Measurements from ENCODE around the gene ERBB4. TPM values are rescaled to one million over a fixed set of nuclear protein-coding genes. Genes with fewer than 3 reads are reported as not detected.

The ERBB4 gene
- total and polyA plus RNA-seq, 2 of the 8 experiments (the other 6 are each of a cell fraction or from before 2014, with no cell fraction given), result 0.34 to 1.3 TPM

DNA sequence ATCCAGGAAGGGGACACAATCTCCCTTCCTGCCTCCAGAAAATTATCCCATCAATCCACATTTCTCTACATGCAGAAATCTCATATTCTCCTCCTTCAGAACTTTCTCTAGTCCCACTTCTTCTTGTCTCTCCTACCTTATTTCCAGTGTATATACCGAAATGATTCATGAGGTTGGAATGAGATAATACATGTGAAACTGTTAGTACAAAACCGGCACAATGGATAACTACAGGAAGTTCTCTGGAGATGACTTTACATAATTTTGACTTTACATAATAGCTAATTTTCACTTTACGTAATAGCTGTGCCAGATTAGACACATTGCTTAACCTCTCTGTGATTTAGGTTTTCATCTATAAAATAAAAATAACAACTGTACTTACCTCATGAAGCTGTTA lies 801.3 kb downstream of the ERBB4 start:
- Histone ChIP-seq H3K4me2 (ENCODE audit: insufficient read depth in 1 of 2, low read depth in 2 of 2, low read length in 2 of 2) (no peak overlapping the region), H3K23ac (ENCODE audit: insufficient read length) (no peak overlapping the region), H4K20me1 (replicated peaks in 1 of 2; ENCODE audit: control insufficient read depth in 1 of 2, insufficient read depth in 2 of 2, low read length in 2 of 2) (no peaks in the 10 kb centered on the region), H4K5ac (ENCODE audit: insufficient read length, low read depth, low read length) (no peak overlapping the region), H2BK12ac (ENCODE audit: low read depth, low read length) (no peak overlapping the region), H4K91ac (replicated peaks; ENCODE audit: insufficient read length, low read length) (no peak overlapping the region), H3K27ac (ENCODE audit: low read depth, low read length) (no peak overlapping the region), H3K4me1 (replicated peaks in 1 of 4; ENCODE audit: control insufficient read depth in 3 of 4, insufficient read depth in 4 of 4, low read length in 3 of 4) (no peaks in the 10 kb centered on the region), H3K18ac (ENCODE audit: extremely low read depth, low read length) (no peak overlapping the region), H3K79me1 (ENCODE audit: low read depth, low read length) (no peaks in the 10 kb centered on the region), H3K14ac (ENCODE audit: insufficient read length) (no peak overlapping the region), H2BK5ac (ENCODE audit: low read depth, low read length) (no peak overlapping the region), H3K4me3 (ENCODE audit: extremely low read depth in 1 of 4, insufficient read depth in 2 of 4, low read depth in 3 of 4, low read length in 4 of 4) (no peak overlapping the region), H2BK120ac (replicated peaks; ENCODE audit: low read depth, low read length) (no peak overlapping the region), H3K56ac (replicated peaks; ENCODE audit: insufficient read length, low read depth, low read length) (no peak overlapping the region), H3K27me3 (replicated peaks in 1 of 4; ENCODE audit: control insufficient read depth in 3 of 4, extremely low read depth in 1 of 4, insufficient read depth in 3 of 4, low read length in 3 of 4) (no peaks in the 10 kb centered on the region), H2BK20ac (ENCODE audit: low read length) (no peak overlapping the region), H2AK5ac (ENCODE audit: low read depth, low read length) (no peak overlapping the region), H3K23me2 (ENCODE audit: low read depth, low read length) (no peaks in the 10 kb centered on the region; the same call in 1 of the 2 replicates), H2AFZ (ENCODE audit: low read length) (no peak overlapping the region), H3K36me3 (ENCODE audit: control insufficient read depth in 2 of 4, insufficient read depth in 4 of 4, low read length in 3 of 4) (no peaks in the 10 kb centered on the region), H3K4ac (replicated peaks; ENCODE audit: insufficient read length, low read depth, low read length) (no peak overlapping the region), H3K9me3 (ENCODE audit: insufficient read depth in 2 of 2, low read depth in 1 of 2, low read length in 1 of 2) (no peaks in the 10 kb centered on the region), H3K79me2 (ENCODE audit: control insufficient read depth in 1 of 2, insufficient read depth in 2 of 2, low read length in 2 of 2) (no peaks in the 10 kb centered on the region), H4K8ac (ENCODE audit: extremely low read depth, insufficient read depth, low read length) (no peak overlapping the region), H3K9ac (replicated peaks in 1 of 4; ENCODE audit: extremely low read depth in 1 of 4, low read depth in 3 of 4, low read length in 3 of 4) (no peak overlapping the region), H2BK15ac (ENCODE audit: low read length) (no peak overlapping the region)
- ChIA-PET CTCF (ENCODE audit: partially characterized antibody) (interaction anchor here (1.2 kb wide), 1 partner anchor 224 kb away, joined by 4 read pairs; no protein-coding TSS in a partner anchor), POLR2A (ENCODE audit: partially characterized antibody) (no interaction called here)
- WGBS, 2 experiments (ENCODE audit: extremely low coverage in 1 of 2, insufficient coverage in 1 of 2, insufficient read length in 1 of 2, insufficient replicate concordance in 2 of 2, low coverage in 1 of 2, low lambda C conversion rate in 2 of 2, missing lambda C conversion rate in 1 of 2), result 96% methylated on average over 3 of the region's 3 CpGs; no CpG with 5 or more reads in 1 of the 2 experiments
- no peak for FAIRE-seq
- DNase-seq (ENCODE audit: low read depth in 1 of 2, low spot score in 2 of 2), result no peak
- TF ChIP-seq PHF8 (conservative IDR thresholded peaks at IDR 0.05; ENCODE audit: low read depth, low read length) (no peak), CBX8 (IDR thresholded peaks at IDR 0.05; ENCODE audit: borderline replicate concordance, low read depth, low read length) (no peak), SRF (IDR thresholded peaks at IDR 0.05; ENCODE audit: low read depth, low read length) (no peak), JUN (IDR thresholded peaks at IDR 0.05; ENCODE audit: low read depth, low read length) (no peak), TEAD4 (IDR thresholded peaks at IDR 0.05; ENCODE audit: low read depth, low read length) (no peak), KDM1A (IDR thresholded peaks at IDR 0.05; ENCODE audit: borderline replicate concordance, low read length) (no peak), BRCA1 (IDR thresholded peaks at IDR 0.05; ENCODE audit: low read depth, low read length) (no peak), YY1 (IDR thresholded peaks at IDR 0.05; ENCODE audit: low read depth, low read length) (no peak)
